B cell (primary cell): ENCODE data around the gene TYRP1.

Experiments
- EZH2 ChIP-seq: IDR thresholded peaks from 2 replicates; pipeline ENCODE4 v1.6.1; 2012; ENCODE audit warnings: borderline replicate concordance, low read depth, mild to moderate bottlenecking, moderate library complexity, low read length; ENCODE audit not compliant: insufficient read depth, poor library complexity, severe bottlenecking
- TF ChIP-seq, protein P1 (sequence below): fragments of 200-600 bp; IDR thresholded peaks from one replicate; pipeline ENCODE4 v1.8.0; 2022; ENCODE audit warnings: antibody characterized with exemption, mild to moderate bottlenecking

- TF ChIP-seq, protein P1, sequence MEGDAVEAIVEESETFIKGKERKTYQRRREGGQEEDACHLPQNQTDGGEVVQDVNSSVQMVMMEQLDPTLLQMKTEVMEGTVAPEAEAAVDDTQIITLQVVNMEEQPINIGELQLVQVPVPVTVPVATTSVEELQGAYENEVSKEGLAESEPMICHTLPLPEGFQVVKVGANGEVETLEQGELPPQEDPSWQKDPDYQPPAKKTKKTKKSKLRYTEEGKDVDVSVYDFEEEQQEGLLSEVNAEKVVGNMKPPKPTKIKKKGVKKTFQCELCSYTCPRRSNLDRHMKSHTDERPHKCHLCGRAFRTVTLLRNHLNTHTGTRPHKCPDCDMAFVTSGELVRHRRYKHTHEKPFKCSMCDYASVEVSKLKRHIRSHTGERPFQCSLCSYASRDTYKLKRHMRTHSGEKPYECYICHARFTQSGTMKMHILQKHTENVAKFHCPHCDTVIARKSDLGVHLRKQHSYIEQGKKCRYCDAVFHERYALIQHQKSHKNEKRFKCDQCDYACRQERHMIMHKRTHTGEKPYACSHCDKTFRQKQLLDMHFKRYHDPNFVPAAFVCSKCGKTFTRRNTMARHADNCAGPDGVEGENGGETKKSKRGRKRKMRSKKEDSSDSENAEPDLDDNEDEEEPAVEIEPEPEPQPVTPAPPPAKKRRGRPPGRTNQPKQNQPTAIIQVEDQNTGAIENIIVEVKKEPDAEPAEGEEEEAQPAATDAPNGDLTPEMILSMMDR: no peak
- no peak for TF ChIP-seq EZH2
Measured at GRCh38 chr9:12759761-12760160, 66.6 kb downstream of the TYRP1 start.
